Keratinocyte (primary cell): Measurements from ENCODE around the gene DNAJC22. TPM values are rescaled to one million over a fixed set of nuclear protein-coding genes. Genes with fewer than 3 reads are reported as not detected.

ENCODE experiments used
- DNase-seq: peaks from one replicate; pipeline ENCODE4 v3.0.0-alpha.2; 2011; ENCODE audit warnings: low read depth, missing footprints, low spot score
- FAIRE-seq: peaks from 2 replicates; lab custom pipeline; 2011; peaks lifted over from hg19 to GRCh38; lab: Jason Lieb, UNC
- H2AFZ ChIP-seq: 2 replicates; pipeline ENCODE4 v1.6.0; 2012; ENCODE audit warnings: low read length, control low read depth, inconsistent platforms; ENCODE audit not compliant: control insufficient read depth
- H3K27ac ChIP-seq: 2 replicates; pipeline ENCODE4 v1.5.1; 2011; ENCODE audit warnings: low read length; ENCODE audit not compliant: control insufficient read depth, insufficient read depth
- H3K27me3 ChIP-seq: 3 replicates; pipeline ENCODE4 v1.6.0; 2011; ENCODE audit warnings: low read length; ENCODE audit not compliant: control insufficient read depth, insufficient read depth; ENCODE audit errors: extremely low read depth
- H3K36me3 ChIP-seq, 2 experiments: 2 replicates in 1 of 2; 3 replicates in 1 of 2; pipeline ENCODE4 v1.5.1; 2011; ENCODE audit warnings: low read length in 2 of 2, mild to moderate bottlenecking in 1 of 2; ENCODE audit not compliant: control insufficient read depth in 2 of 2, insufficient read depth in 2 of 2; ENCODE audit errors: extremely low read depth in 1 of 2
- H3K4me1 ChIP-seq: 3 replicates; pipeline ENCODE4 v1.5.1; 2011; ENCODE audit warnings: low read length; ENCODE audit not compliant: control insufficient read depth, insufficient read depth; ENCODE audit errors: extremely low read depth
- H3K4me2 ChIP-seq: 3 replicates; pipeline ENCODE4 v1.6.0; 2011; ENCODE audit warnings: low read depth, low read length; ENCODE audit not compliant: control insufficient read depth, insufficient read depth; ENCODE audit errors: extremely low read depth
- H3K4me3 ChIP-seq, 3 experiments: fragments of 200-600 bp in 1 of 3; sonication (generic) in 1 of 3; 2 replicates in 2 of 3; 3 replicates in 1 of 3; pipeline ENCODE4 v1.5.1; 2011 to 2016; ENCODE audit warnings: low read length in 3 of 3, mild to moderate bottlenecking in 3 of 3, control low read depth in 2 of 3, inconsistent platforms in 1 of 3, low read depth in 1 of 3, mixed read lengths in 1 of 3, mixed run types in 1 of 3, moderate library complexity in 1 of 3; ENCODE audit not compliant: control insufficient read depth in 2 of 3, insufficient read depth in 2 of 3; ENCODE audit errors: extremely low read depth in 1 of 3
- H3K79me2 ChIP-seq: 2 replicates; pipeline ENCODE4 v1.6.0; 2012; ENCODE audit warnings: low read length; ENCODE audit not compliant: control insufficient read depth, insufficient read depth
- H3K9ac ChIP-seq: 3 replicates; pipeline ENCODE4 v1.6.0; 2011; ENCODE audit warnings: low read length; ENCODE audit not compliant: control insufficient read depth, insufficient read depth; ENCODE audit errors: extremely low read depth
- H3K9me1 ChIP-seq: 3 replicates; pipeline ENCODE4 v1.6.0; 2011; ENCODE audit warnings: low read length; ENCODE audit not compliant: control insufficient read depth, insufficient read depth; ENCODE audit errors: extremely low read depth
- H3K9me3 ChIP-seq: 2 replicates; pipeline ENCODE4 v1.5.1; 2012; ENCODE audit warnings: low read depth, low read length; ENCODE audit not compliant: control insufficient read depth
- H4K20me1 ChIP-seq: 3 replicates; pipeline ENCODE4 v1.6.0; 2011; ENCODE audit warnings: low read length; ENCODE audit not compliant: control insufficient read depth, insufficient read depth; ENCODE audit errors: extremely low read depth
- EZH2 ChIP-seq: IDR thresholded peaks from one replicate; pipeline ENCODE4 v1.6.1; 2012; ENCODE audit warnings: inconsistent platforms, mild to moderate bottlenecking, low read length, moderate library complexity
- dilution Hi-C: fragments of 300-500 bp; cut with MboI; formaldehyde crosslinking; loops from one replicate; pipeline ENCODE4 v1.7.0; 2020; ENCODE audit warnings: low sequenced_read_pairs; ENCODE audit not compliant: extremely low pct_ligation_motif_present
- polyA plus RNA-seq, 5 experiments: library from polyadenylated mRNA; depleted of rRNA in 3 of 5; stranded (reverse) in 3 of 5; stranded (forward) in 1 of 5; unstranded in 1 of 5; fragments of >200 nt; gene quantifications; 1 replicate in 1 of 5; 2 replicates in 3 of 5; 3 replicates in 1 of 5; pipeline versions ENCODE4 v1.2.1 to v1.2.3, GENCODE V29; 2011 to 2012; ENCODE audit warnings: missing spikeins in 2 of 5, low read depth in 1 of 5, low replicate concordance in 1 of 5
- TF ChIP-seq, protein P1 (sequence below), 3 experiments: IDR thresholded peaks in 1 of 3; conservative IDR thresholded peaks in 1 of 3; optimal IDR thresholded peaks in 1 of 3; 2 replicates in 2 of 3; 3 replicates in 1 of 3; pipeline versions ENCODE3 to v1.5.1; 2011; ENCODE audit warnings: low read length in 3 of 3, mild to moderate bottlenecking in 3 of 3, moderate library complexity in 2 of 3, control low read depth in 1 of 3, inconsistent platforms in 1 of 3; ENCODE audit not compliant: insufficient read depth in 2 of 3; ENCODE audit errors: extremely low read depth in 1 of 3

DNAJC22 gene
- polyA plus RNA-seq, 1 donor (not counting 4 experiments of a cell fraction or from before 2014, with no cell fraction given): not detected

DNA sequence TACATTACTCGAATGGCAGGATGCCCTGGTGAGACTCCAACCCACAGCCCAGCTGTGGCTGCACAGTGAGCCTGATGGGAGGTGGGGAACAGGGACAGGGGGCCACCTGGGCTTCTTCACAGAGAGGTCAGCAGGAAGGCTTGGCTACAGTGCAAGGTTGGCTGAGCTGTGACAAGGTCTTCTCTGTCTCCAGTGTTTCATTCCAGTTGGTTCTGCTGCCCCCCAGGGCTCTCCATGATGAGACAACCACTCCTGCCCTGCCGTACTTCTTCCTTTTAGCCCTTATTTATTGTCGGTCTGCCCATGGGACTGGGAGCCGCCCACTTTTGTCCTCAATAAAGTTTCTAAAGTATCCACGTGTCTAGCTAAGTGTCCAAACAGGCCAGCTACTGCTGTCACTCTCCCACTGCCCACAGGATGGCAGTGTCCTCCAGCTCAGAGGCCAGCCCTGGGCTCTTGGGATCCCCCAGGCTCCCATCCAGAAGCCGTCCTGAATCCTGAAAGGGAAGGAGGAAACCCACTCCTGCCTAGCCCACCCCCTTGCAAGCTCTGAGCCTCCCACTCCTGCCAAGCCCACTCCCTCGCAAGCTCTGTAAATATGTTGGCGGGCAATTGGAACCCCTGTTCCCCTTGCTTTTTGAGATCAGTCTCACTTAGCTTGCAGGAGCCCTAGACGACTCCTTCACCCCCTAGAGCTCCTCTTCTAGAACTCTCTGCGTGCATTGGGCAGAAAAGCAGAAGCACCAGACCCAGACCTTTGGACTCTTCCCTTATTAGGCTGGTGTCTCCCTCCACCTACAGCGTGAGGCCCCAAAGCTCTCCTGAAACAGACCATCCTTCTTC is 15.1 kb upstream of the DNAJC22 start:
- TF ChIP-seq EZH2: no peak
- TF ChIP-seq, protein P1, sequence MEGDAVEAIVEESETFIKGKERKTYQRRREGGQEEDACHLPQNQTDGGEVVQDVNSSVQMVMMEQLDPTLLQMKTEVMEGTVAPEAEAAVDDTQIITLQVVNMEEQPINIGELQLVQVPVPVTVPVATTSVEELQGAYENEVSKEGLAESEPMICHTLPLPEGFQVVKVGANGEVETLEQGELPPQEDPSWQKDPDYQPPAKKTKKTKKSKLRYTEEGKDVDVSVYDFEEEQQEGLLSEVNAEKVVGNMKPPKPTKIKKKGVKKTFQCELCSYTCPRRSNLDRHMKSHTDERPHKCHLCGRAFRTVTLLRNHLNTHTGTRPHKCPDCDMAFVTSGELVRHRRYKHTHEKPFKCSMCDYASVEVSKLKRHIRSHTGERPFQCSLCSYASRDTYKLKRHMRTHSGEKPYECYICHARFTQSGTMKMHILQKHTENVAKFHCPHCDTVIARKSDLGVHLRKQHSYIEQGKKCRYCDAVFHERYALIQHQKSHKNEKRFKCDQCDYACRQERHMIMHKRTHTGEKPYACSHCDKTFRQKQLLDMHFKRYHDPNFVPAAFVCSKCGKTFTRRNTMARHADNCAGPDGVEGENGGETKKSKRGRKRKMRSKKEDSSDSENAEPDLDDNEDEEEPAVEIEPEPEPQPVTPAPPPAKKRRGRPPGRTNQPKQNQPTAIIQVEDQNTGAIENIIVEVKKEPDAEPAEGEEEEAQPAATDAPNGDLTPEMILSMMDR (optimal IDR thresholded peaks at IDR 0.05 in 1 of 3, IDR thresholded peaks at IDR 0.05 in 1 of 3, conservative IDR thresholded peaks at IDR 0.05 in 1 of 3; ENCODE audit: extremely low read depth in 1 of 3, insufficient read depth in 2 of 3, low read length in 3 of 3): peak; percentile 82 to 85 (median 84)
- DNase-seq: no peak
- Histone ChIP-seq H3K4me3 (no peak overlapping the region), H3K36me3 (peaks cover 2 to 16% of the 10 kb centered on the region in 2 experiments), H3K27me3 (peaks cover 4% of the 10 kb centered on the region), H3K27ac (no peak overlapping the region), H3K79me2 (no peaks in the 10 kb centered on the region), H3K9ac (no peak overlapping the region), H3K4me2 (no peak overlapping the region), H3K9me1 (no peaks in the 10 kb centered on the region), H3K9me3 (no peaks in the 10 kb centered on the region), H4K20me1 (no peaks in the 10 kb centered on the region), H3K4me1 (peaks cover 6% of the 10 kb centered on the region), H2AFZ (no peak overlapping the region)
- dilution Hi-C loops: no loop called here
- FAIRE-seq: peak; percentile 59

DNA sequence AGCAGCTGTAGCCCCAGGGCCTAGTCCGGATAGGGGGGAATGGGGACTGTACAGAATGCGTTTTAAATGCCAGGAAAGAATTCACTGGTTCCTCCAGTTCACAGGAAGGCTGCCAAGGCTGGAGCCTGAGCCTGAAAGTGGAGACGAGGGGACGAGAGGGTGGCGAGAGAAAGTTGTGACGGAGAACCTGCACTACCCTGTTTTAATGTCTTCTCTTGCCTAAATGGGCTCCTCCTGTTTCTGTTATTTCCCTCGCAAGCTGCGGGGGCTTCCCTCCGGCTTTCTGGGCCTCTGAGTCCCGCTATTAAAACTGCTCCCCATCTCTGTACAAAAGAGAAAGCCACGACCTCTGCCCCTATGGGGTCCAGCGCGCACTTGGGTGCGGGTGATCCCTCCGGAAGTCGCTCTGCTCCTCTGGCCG is 14.2 kb upstream of the DNAJC22 start:
- DNase-seq: no peak

More for the DNA sequence above, 14.2 kb upstream of the DNAJC22 start:
- peak overlapping the region; percentile 48 for H3K4me2 ChIP-seq
- TF ChIP-seq EZH2: no peak
- H3K4me1 ChIP-seq: peaks cover 11% of the 10 kb centered on the region
- peaks cover 2 to 13% of the 10 kb centered on the region in 2 experiments for H3K36me3 ChIP-seq
- H3K9me3 ChIP-seq: no peaks in the 10 kb centered on the region
- no peaks in the 10 kb centered on the region for H3K9me1 ChIP-seq
- H3K9ac ChIP-seq: no peak overlapping the region
- H3K79me2 ChIP-seq: no peaks in the 10 kb centered on the region
- H3K4me3 ChIP-seq: no peak overlapping the region
- H4K20me1 ChIP-seq: no peaks in the 10 kb centered on the region
- H2AFZ ChIP-seq: peak overlapping the region; percentile 8
- H3K27me3 ChIP-seq: peaks cover 8% of the 10 kb centered on the region
- no peak overlapping the region for H3K27ac ChIP-seq
- no peak for FAIRE-seq
- dilution Hi-C loops: no loop called here
